ENCODE measurements around the gene MAGEA1. TPM values are rescaled to one million over a fixed set of nuclear protein-coding genes. Genes with fewer than 3 reads are reported as not detected.

The MAGEA1 gene
- total RNA-seq, 1 donor: not detected

Other genes with a start within 250 kb of the MAGEA1 start
- gene PNMA5, start 185.2 kb upstream of the MAGEA1 start, total RNA-seq: not detected
- 2.2 TPM for gene PNMA3, start 122.8 kb upstream of the MAGEA1 start, total RNA-seq
- gene PNMA6A, start 106.8 kb upstream of the MAGEA1 start, total RNA-seq: 4.6 TPM
- not detected for gene PNMA6F, start 142.5 kb downstream of the MAGEA1 start, total RNA-seq
- 9.4 TPM for gene ZNF275, start 154.9 kb downstream of the MAGEA1 start, total RNA-seq
- not detected for gene PNMA6E, start 222.1 kb downstream of the MAGEA1 start, total RNA-seq
- 3.0 TPM for gene ZFP92, start 232.2 kb downstream of the MAGEA1 start, total RNA-seq

Measured in hematopoietic multipotent progenitor cell (in vitro differentiated cells).